ENCODE data around the gene SPSB4.
A peak's percentile ranks its signal among the peaks of the same experiment; 100 is the strongest.

SPSB4 gene

GRCh38 chr3:141150081-141150830, 99.1 kb downstream of the SPSB4 start:
- DNase-seq: no peak

- DNase-seq: no peak
Observed at GRCh38 chr3:141150931-141151330, 99.8 kb downstream of the SPSB4 start.

GRCh38 chr3:141151439-141151838, 100.3 kb downstream of the SPSB4 start:
- DNase-seq: no peak

GRCh38 chr3:141152130-141152529, 101.0 kb downstream of the SPSB4 start:
- DNase-seq: no peak

- DNase-seq: no peak
Observed at GRCh38 chr3:141152801-141153678, 101.9 kb downstream of the SPSB4 start.

GRCh38 chr3:141153679-141153966, 102.5 kb downstream of the SPSB4 start:
- no peak for DNase-seq

- DNase-seq: no peak
Observed at GRCh38 chr3:141164852-141165251, 113.7 kb downstream of the SPSB4 start.

GRCh38 chr3:141167681-141168080, 116.5 kb downstream of the SPSB4 start:
- DNase-seq: no peak

GRCh38 chr3:141170678-141171295, 119.6 kb downstream of the SPSB4 start:
- DNase-seq: no peak

GRCh38 chr3:141174674-141175073, 123.5 kb downstream of the SPSB4 start:
- no peak for DNase-seq

- no peak for DNase-seq
Observed at GRCh38 chr3:141176775-141177174, 125.6 kb downstream of the SPSB4 start.

GRCh38 chr3:141178026-141178425, 126.9 kb downstream of the SPSB4 start:
- no peak for DNase-seq

- DNase-seq: no peak
Observed at GRCh38 chr3:141178551-141178950, 127.4 kb downstream of the SPSB4 start.

GRCh38 chr3:141179983-141180382, 128.8 kb downstream of the SPSB4 start:
- DNase-seq: no peak

- no peak for DNase-seq
Observed at GRCh38 chr3:141181196-141181595, 130.0 kb downstream of the SPSB4 start.

- DNase-seq: no peak
Observed at GRCh38 chr3:141181819-141182218, 130.7 kb downstream of the SPSB4 start.

GRCh38 chr3:141183606-141184005, 132.5 kb downstream of the SPSB4 start:
- no peak for DNase-seq

- no peak for DNase-seq
Observed at GRCh38 chr3:141184430-141184829, 133.3 kb downstream of the SPSB4 start.

- no peak for DNase-seq
Observed at GRCh38 chr3:141191097-141191749, 140.1 kb downstream of the SPSB4 start.

- DNase-seq: peak; percentile 14 to 100 (median 91)
Observed at GRCh38 chr3:141192345-141192744, 141.2 kb downstream of the SPSB4 start.

GRCh38 chr3:141193066-141193830, 142.1 kb downstream of the SPSB4 start:
- no peak for DNase-seq

All from anterior cingulate cortex (tissue), 58 donors.